ENCODE results near the gene OPCML. TPM values are rescaled to one million over a fixed set of nuclear protein-coding genes. Genes with fewer than 3 reads are reported as not detected.

The OPCML gene
- total RNA-seq, 3 donors from 2014 or later (not counting 1 experiment from before 2014, with no cell fraction given) = not detected

DNA sequence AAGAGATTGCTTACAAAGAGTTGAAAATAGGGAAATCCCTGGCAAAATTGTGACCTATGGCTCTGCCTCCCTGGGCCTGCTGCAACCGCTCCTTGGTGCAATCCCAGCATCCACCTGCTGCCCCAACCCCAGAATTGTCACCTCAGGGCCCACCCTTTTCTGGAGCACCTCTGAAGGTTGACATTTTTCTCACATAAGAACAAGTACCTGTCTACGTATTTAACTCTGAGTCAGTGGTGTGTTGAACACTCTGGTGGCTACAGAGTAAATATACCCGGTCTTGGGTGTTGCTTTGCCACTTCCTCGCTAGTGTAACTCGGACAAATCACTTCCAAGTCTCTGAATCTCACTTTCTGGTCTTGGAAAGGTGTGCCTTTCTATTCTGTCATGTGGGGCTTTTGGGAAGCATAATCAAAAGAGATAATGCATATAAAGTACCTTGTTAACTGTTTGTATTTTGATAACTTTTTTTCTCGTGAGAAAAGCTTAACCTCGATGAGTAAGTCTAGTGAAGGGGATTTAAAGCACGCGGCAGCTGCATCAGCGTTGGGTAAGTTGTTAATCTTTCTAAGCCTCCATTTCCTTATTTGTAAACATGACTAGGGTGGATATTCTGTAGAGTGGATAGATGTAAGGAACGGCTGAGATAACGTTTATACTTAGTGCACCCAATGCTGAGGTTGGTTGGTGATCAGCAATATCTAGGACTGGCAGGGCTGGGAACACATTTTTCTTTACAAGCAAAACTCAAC, 881.2 kb downstream of the OPCML start:
- Histone ChIP-seq H3K4me1 (ENCODE audit: control insufficient read depth, insufficient read depth, low read length) (no peaks in the 10 kb centered on the region), H3K27me3 (ENCODE audit: control insufficient read depth, insufficient read depth, low read length) (no peaks in the 10 kb centered on the region), H3K4me3 (ENCODE audit: low read length) (no peak overlapping the region), H3K27ac (ENCODE audit: low read length) (no peak overlapping the region), H3K9me3 (ENCODE audit: control insufficient read depth, insufficient read depth, low read length) (no peaks in the 10 kb centered on the region), H3K36me3 (ENCODE audit: control insufficient read depth, insufficient read depth, low read length) (no peaks in the 10 kb centered on the region)
- 89% methylated on average over 10 of the region's 12 CpGs for WGBS (ENCODE audit: insufficient coverage)
- Mint-ChIP-seq H3K4me1 (no peaks in the 10 kb centered on the region), H3K36me3 (no peaks in the 10 kb centered on the region), H3K27ac (no peak overlapping the region), H3K27me3 (ENCODE audit: low read depth in 2 of 2) (no peaks in the 10 kb centered on the region), H3K9me3 (peaks cover 8 to 11% of the 10 kb centered on the region in 2 donors), H3K4me3 (no peak overlapping the region)
- no peak for TF ChIP-seq CTCF (IDR thresholded peaks at IDR 0.05)
- DNase-seq = no peak
- intact Hi-C loops (cut with micrococcal nuclease) = no loop called here
- ATAC-seq = no peak

DNA sequence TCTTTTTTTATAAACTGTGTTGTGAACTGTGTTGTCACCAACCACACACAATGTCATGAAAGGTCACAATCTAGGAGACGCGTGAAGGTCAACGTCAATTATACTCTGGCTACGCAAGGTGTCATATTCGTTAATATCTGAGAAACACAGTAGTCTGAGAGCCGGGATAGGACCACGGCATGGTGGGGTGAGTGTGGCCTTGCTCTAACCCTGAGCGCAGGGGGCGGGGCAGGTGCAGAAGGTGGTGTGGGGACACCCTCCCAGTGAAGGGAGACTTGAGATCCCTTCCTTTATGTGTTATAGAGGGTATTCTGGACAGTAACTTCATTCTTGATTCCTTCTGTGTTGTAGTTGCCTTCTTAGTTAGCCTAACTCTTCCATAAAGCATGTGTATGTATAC, 883.0 kb downstream of the OPCML start:
- H3K4me1 Mint-ChIP-seq = no peaks in the 10 kb centered on the region
- DNase-seq = no peak
- Histone ChIP-seq H3K27ac (ENCODE audit: low read length) (no peak overlapping the region), H3K4me1 (ENCODE audit: control insufficient read depth, insufficient read depth, low read length) (no peaks in the 10 kb centered on the region), H3K4me3 (ENCODE audit: low read length) (no peak overlapping the region), H3K36me3 (ENCODE audit: control insufficient read depth, insufficient read depth, low read length) (no peaks in the 10 kb centered on the region), H3K9me3 (ENCODE audit: control insufficient read depth, insufficient read depth, low read length) (no peaks in the 10 kb centered on the region), H3K27me3 (ENCODE audit: control insufficient read depth, insufficient read depth, low read length) (no peaks in the 10 kb centered on the region)
- H3K4me3 Mint-ChIP-seq = no peak overlapping the region
- 93% methylated on average over 9 of the region's 9 CpGs for WGBS (ENCODE audit: insufficient coverage)
- no peaks in the 10 kb centered on the region for H3K27me3 Mint-ChIP-seq (ENCODE audit: low read depth in 2 of 2)
- no peak overlapping the region for H3K27ac Mint-ChIP-seq
- H3K9me3 Mint-ChIP-seq = peaks cover 10 to 11% of the 10 kb centered on the region in 2 donors
- intact Hi-C loops (cut with micrococcal nuclease) = no loop called here
- no peaks in the 10 kb centered on the region for H3K36me3 Mint-ChIP-seq
- ATAC-seq = no peak
- TF ChIP-seq CTCF (IDR thresholded peaks at IDR 0.05) = no peak

GRCh38 chr11:132648851-132649250, 883.5 kb downstream of the OPCML start:
- intact Hi-C loops (cut with micrococcal nuclease) = no loop called here
- Mint-ChIP-seq H3K27ac (no peak overlapping the region), H3K4me1 (no peaks in the 10 kb centered on the region), H3K27me3 (ENCODE audit: low read depth in 2 of 2) (no peaks in the 10 kb centered on the region), H3K36me3 (no peaks in the 10 kb centered on the region), H3K4me3 (no peak overlapping the region), H3K9me3 (peaks cover 10 to 11% of the 10 kb centered on the region in 2 donors)
- Histone ChIP-seq H3K9me3 (ENCODE audit: control insufficient read depth, insufficient read depth, low read length) (no peaks in the 10 kb centered on the region), H3K4me3 (ENCODE audit: low read length) (no peak overlapping the region), H3K36me3 (ENCODE audit: control insufficient read depth, insufficient read depth, low read length) (no peaks in the 10 kb centered on the region), H3K27me3 (ENCODE audit: control insufficient read depth, insufficient read depth, low read length) (no peaks in the 10 kb centered on the region), H3K4me1 (ENCODE audit: control insufficient read depth, insufficient read depth, low read length) (no peaks in the 10 kb centered on the region), H3K27ac (ENCODE audit: low read length) (no peak overlapping the region)
- WGBS (ENCODE audit: insufficient coverage) = 97% methylated on average over 6 of the region's 8 CpGs
- ATAC-seq (no peak), DNase-seq (no peak)
- no peak for TF ChIP-seq CTCF (IDR thresholded peaks at IDR 0.05)

GRCh38 chr11:132646890-132647289, 885.4 kb downstream of the OPCML start:
- Histone ChIP-seq H3K27ac (ENCODE audit: low read length) (no peak overlapping the region), H3K9me3 (ENCODE audit: control insufficient read depth, insufficient read depth, low read length) (peaks cover 4% of the 10 kb centered on the region), H3K36me3 (ENCODE audit: control insufficient read depth, insufficient read depth, low read length) (no peaks in the 10 kb centered on the region), H3K27me3 (ENCODE audit: control insufficient read depth, insufficient read depth, low read length) (no peaks in the 10 kb centered on the region), H3K4me3 (ENCODE audit: low read length) (no peak overlapping the region), H3K4me1 (ENCODE audit: control insufficient read depth, insufficient read depth, low read length) (no peaks in the 10 kb centered on the region)
- H3K27me3 Mint-ChIP-seq (ENCODE audit: low read depth in 2 of 2) = peaks cover 0 to 4% of the 10 kb centered on the region in 2 donors
- 66% methylated on average over 2 of the region's 2 CpGs for WGBS (ENCODE audit: insufficient coverage)
- no peak for TF ChIP-seq CTCF (IDR thresholded peaks at IDR 0.05)
- ATAC-seq (no peak), DNase-seq (no peak)
- no peaks in the 10 kb centered on the region for H3K4me1 Mint-ChIP-seq
- H3K4me3 Mint-ChIP-seq = no peak overlapping the region
- H3K36me3 Mint-ChIP-seq = no peaks in the 10 kb centered on the region
- no peak overlapping the region for H3K27ac Mint-ChIP-seq
- intact Hi-C loops (cut with micrococcal nuclease) = no loop called here
- peaks cover 11 to 13% of the 10 kb centered on the region in 2 donors for H3K9me3 Mint-ChIP-seq

Data from natural killer cell (primary cell).